Gastroesophageal sphincter (tissue), 4 donors: ENCODE data around the gene TRNP1. TPM values are rescaled to one million over a fixed set of nuclear protein-coding genes. Genes with fewer than 3 reads are reported as not detected.
A peak's percentile ranks its signal among the peaks of the same experiment; 100 is the strongest.

Experiments used
- ATAC-seq: fragments of 150-250 bp; one replicate; pipeline ENCODE4 v1.9.1; 2016; ENCODE audit warnings: mild to moderate bottlenecking, moderate library complexity
- H3K27ac ChIP-seq, 4 donors: fragments of 200-600 bp; sonication (generic) in 3 of 4; 1 replicate in 3 of 4; 2 replicates in 1 of 4; pipeline ENCODE4 v1.5.1; 2016 to 2019
- H3K27me3 ChIP-seq: fragments of 200-600 bp; sonication (generic); one replicate; pipeline ENCODE4 v1.5.1; 2019
- H3K36me3 ChIP-seq, 2 donors: fragments of 200-600 bp; sonication (generic); one replicate each; pipeline ENCODE4 v1.5.1; 2019; ENCODE audit warnings: control low read depth in 1 of 2
- H3K4me1 ChIP-seq, 3 donors: fragments of 200-600 bp; sonication (generic); 1 replicate in 2 of 3; 2 replicates in 1 of 3; pipeline ENCODE4 v1.5.1; 2016 to 2019; ENCODE audit warnings: control low read depth in 2 of 3
- H3K4me3 ChIP-seq, 2 donors: fragments of 200-600 bp; sonication (generic); one replicate each; pipeline ENCODE4 v1.5.1; 2019; ENCODE audit warnings: mild to moderate bottlenecking in 1 of 2, moderate library complexity in 1 of 2
- H3K9me3 ChIP-seq, 3 donors: fragments of 200-600 bp; sonication (generic); one replicate each; pipeline ENCODE4 v1.5.1; 2017 to 2019; ENCODE audit warnings: control low read depth in 2 of 3
- EP300 ChIP-seq: sonication (generic); formaldehyde crosslinking; IDR thresholded peaks from one replicate; pipeline ENCODE4 v1.6.1; 2017; ENCODE audit warnings: antibody characterized with exemption, mild to moderate bottlenecking
- POLR2A ChIP-seq, 2 donors: fragments of 450-650 bp; IDR thresholded peaks; one replicate each; pipeline ENCODE4 v1.6.1; 2017; ENCODE audit warnings: antibody characterized with exemption in 2 of 2, mild to moderate bottlenecking in 2 of 2, moderate library complexity in 1 of 2
- POLR2AphosphoS5 ChIP-seq: sonication (generic); formaldehyde crosslinking; IDR thresholded peaks from one replicate; pipeline ENCODE4 v1.6.1; 2017; ENCODE audit warnings: antibody characterized with exemption
- WGBS, 2 donors: methylation state at CpG; one replicate each; pipeline ENCODE4 v1.1.5; 2018; ENCODE audit warnings: low coverage in 1 of 2; 5-methylcytosine and 5-hydroxymethylcytosine counted together
- total RNA-seq, 4 donors: library from RNA; depleted of rRNA; stranded (reverse); fragments of >200 nt; gene quantifications; one replicate each; pipeline ENCODE4 v1.1.0, GENCODE V29; 2016
- TF ChIP-seq, protein P1 (sequence below), 4 experiments: fragments of 200-600 bp in 2 of 4; fragments of 450-650 bp in 2 of 4; sonication (generic) in 1 of 4; IDR thresholded peaks; one replicate each; pipeline ENCODE4 v1.5.1; 2017 to 2019; ENCODE audit warnings: antibody characterized with exemption in 4 of 4, mild to moderate bottlenecking in 2 of 4, moderate library complexity in 2 of 4

The TRNP1 gene
- total RNA-seq, 4 donors from 2014 or later, result 15.9 to 48.4 (median 38.8) TPM

DNA sequence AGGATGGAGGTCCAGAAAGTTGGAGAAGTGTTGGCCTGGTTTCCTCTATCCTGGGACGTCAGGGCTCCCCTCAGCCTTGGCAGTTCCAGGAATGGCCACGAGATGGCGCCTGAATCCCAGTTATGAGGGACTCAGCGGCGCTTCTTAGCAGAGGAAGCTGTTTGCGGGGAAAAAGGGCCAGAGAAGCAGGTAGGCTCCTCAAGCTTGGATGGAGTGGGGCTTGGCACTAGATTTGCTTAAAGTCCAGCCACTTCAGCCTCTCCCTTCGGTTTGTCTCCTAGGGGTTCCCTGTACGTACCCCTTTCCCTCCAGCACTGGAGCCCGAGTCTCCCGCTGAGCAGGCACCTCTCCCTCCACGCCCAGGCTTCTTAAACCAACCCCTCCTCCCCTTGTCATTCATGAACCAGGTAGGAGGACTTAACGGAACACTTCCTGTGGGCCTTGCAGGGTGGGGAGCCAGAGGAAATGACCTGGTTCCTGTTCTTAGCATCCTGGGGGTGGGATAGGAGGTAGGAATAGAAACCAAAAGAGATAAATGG, 51.2 kb downstream of the TRNP1 start:
- peak overlapping the region in 1 of 2 donors; percentile 29 for H3K4me3 ChIP-seq
- peaks cover 0 to 21% (median 5%) of the 10 kb centered on the region in 3 donors for H3K4me1 ChIP-seq
- no peaks in the 10 kb centered on the region for H3K9me3 ChIP-seq
- peak overlapping the region in 1 of 4 donors; percentile 12 for H3K27ac ChIP-seq
- H3K27me3 ChIP-seq, result no peaks in the 10 kb centered on the region
- 0% methylated on average over 1 to 4 of the region's 12 CpGs for WGBS, 2 donors
- peak; percentile 88 for ATAC-seq
- TF ChIP-seq EP300, result no peak
- TF ChIP-seq, protein P1, sequence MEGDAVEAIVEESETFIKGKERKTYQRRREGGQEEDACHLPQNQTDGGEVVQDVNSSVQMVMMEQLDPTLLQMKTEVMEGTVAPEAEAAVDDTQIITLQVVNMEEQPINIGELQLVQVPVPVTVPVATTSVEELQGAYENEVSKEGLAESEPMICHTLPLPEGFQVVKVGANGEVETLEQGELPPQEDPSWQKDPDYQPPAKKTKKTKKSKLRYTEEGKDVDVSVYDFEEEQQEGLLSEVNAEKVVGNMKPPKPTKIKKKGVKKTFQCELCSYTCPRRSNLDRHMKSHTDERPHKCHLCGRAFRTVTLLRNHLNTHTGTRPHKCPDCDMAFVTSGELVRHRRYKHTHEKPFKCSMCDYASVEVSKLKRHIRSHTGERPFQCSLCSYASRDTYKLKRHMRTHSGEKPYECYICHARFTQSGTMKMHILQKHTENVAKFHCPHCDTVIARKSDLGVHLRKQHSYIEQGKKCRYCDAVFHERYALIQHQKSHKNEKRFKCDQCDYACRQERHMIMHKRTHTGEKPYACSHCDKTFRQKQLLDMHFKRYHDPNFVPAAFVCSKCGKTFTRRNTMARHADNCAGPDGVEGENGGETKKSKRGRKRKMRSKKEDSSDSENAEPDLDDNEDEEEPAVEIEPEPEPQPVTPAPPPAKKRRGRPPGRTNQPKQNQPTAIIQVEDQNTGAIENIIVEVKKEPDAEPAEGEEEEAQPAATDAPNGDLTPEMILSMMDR (IDR thresholded peaks at IDR 0.05), result peak; percentile 95 to 98 (median 98)
- TF ChIP-seq POLR2A (IDR thresholded peaks at IDR 0.05), result no peak
- H3K36me3 ChIP-seq, result no peaks in the 10 kb centered on the region

DNA sequence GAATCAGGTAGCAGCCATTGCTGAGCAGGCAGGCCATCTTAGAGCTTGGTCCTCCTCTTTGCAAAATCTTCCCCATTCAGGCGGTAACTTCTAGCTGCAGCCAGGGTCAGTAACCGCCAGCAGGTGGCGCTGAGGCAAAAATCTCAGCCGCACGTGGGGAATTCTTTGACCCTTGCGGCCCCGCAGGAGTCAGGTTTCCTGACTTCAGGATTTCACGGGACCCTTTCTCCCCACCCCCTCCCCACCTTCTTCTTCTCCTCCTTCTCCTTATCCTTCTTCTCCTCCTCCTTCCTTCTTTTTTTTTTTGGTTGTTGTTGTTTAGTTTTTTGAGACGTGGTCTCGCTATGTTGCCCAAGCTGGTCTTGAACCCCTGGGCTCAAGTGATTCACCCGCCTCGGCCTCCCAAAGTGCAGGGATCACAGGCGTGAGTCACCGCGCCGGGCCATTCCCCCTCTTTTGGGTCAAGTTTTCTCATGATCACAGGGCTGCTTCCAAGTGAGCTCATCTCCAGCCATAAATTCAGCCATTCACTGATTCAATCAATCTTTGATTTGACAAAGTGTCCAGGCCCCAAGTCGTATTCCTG, 52.6 kb downstream of the TRNP1 start:
- ATAC-seq, result peak; percentile 64
- H3K27ac ChIP-seq, result peak overlapping the region in 1 of 4 donors; percentile 6
- WGBS, 2 donors, result 20 to 22% methylated on average over 11 to 16 of the region's 17 CpGs
- H3K27me3 ChIP-seq, result no peaks in the 10 kb centered on the region
- peaks cover 0 to 21% (median 5%) of the 10 kb centered on the region in 3 donors for H3K4me1 ChIP-seq
- no peak overlapping the region for H3K4me3 ChIP-seq
- no peaks in the 10 kb centered on the region for H3K9me3 ChIP-seq
- H3K36me3 ChIP-seq, result no peaks in the 10 kb centered on the region
- TF ChIP-seq, protein P1 (IDR thresholded peaks at IDR 0.05), result peak in 3 of 4 experiments; percentile 86 to 89 (median 87)
- no peak for TF ChIP-seq EP300

DNA sequence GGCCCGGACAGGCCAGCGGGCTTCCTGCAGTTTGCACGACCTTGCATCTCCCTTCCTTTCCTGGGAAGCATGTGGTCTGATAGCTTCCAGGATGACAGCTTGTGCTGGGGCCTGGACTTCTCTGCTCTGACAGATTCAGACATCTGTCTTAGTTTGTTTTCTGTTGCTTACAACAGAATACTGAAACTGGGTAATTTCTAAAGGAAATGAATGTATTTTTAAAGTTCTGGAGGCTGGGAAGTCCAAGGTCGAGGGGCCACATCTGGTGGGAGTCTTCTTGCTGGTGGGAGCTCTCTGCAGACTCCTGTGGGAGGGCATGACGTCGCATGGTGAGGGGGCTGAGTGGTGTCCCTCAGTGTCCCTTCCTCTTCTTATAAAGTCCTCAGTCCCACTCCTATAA, 54.4 kb downstream of the TRNP1 start:
- 62 to 81% methylated on average over 6 of the region's 6 CpGs for WGBS, 2 donors
- ATAC-seq, result no peak
- Histone ChIP-seq H3K4me3 (no peak overlapping the region), H3K9me3 (no peaks in the 10 kb centered on the region), H3K27ac (no peak overlapping the region), H3K4me1 (peaks cover 0 to 21% (median 5%) of the 10 kb centered on the region in 3 donors), H3K36me3 (no peaks in the 10 kb centered on the region), H3K27me3 (no peaks in the 10 kb centered on the region)
- TF ChIP-seq, protein P1 (IDR thresholded peaks at IDR 0.05), result no peak
- no peak for TF ChIP-seq POLR2AphosphoS5

DNA sequence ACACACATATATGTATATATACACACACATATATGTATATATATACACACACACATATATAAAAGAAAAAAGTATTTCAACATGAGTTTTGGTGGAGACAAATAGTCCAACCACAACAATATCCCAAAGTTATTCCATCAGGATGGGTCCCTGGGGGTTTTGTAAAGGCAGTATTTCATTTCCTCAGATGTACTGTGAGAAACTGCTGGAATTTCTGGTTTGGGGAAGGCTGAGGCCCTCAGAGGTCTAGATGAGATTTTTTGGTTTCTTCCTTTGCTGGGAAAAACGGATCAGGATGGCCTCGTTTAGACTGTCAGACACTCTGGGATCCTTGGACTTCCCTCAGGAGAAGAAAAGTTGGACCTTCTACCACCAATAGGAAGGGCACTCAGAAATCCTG, 55.6 kb downstream of the TRNP1 start:
- H3K27me3 ChIP-seq, result no peaks in the 10 kb centered on the region
- H3K4me1 ChIP-seq, result peaks cover 0 to 21% (median 5%) of the 10 kb centered on the region in 3 donors
- no peak overlapping the region for H3K4me3 ChIP-seq
- TF ChIP-seq POLR2AphosphoS5 (no peak), EP300 (no peak), POLR2A (IDR thresholded peaks at IDR 0.05) (no peak)
- TF ChIP-seq, protein P1 (IDR thresholded peaks at IDR 0.05), result no peak
- no peaks in the 10 kb centered on the region for H3K36me3 ChIP-seq
- WGBS, 2 donors, result 71% methylated on average over 2 of the region's 2 CpGs; no CpG with 5 or more reads in 1 of the 2 donors
- no peak for ATAC-seq
- H3K9me3 ChIP-seq, result no peaks in the 10 kb centered on the region
- H3K27ac ChIP-seq, result no peak overlapping the region

DNA sequence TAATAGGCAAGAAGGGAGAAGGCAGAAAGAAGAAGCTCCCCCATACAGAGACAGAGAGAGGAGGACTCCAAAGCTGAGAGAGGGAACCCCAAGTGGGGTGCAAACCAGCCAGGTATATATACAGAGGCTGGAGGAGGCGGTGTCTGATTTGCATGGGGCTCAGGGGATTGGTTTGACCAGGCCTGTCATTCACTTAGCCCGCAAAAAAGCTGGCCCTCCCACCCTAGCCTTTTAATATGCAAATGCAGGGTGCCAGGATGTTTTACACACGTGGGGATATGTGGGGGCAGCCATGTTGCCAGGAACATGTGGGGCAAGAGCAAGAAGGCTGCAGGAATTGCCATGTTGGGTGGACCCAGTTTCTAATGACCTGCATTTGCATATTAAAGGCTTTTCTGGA, 56.1 kb downstream of the TRNP1 start:
- TF ChIP-seq, protein P1 (IDR thresholded peaks at IDR 0.05), result no peak
- TF ChIP-seq POLR2AphosphoS5 (no peak), EP300 (no peak), POLR2A (IDR thresholded peaks at IDR 0.05) (no peak)
- Histone ChIP-seq H3K4me3 (no peak overlapping the region), H3K36me3 (no peaks in the 10 kb centered on the region), H3K27me3 (no peaks in the 10 kb centered on the region), H3K4me1 (peaks cover 0 to 18% (median 5%) of the 10 kb centered on the region in 3 donors), H3K9me3 (no peaks in the 10 kb centered on the region), H3K27ac (no peak overlapping the region)
- no peak for ATAC-seq
- 20 to 67% methylated on average over 1 to 3 of the region's 3 CpGs for WGBS, 2 donors
